Stimulated activated CD4-positive, alpha-beta T cell treated with anti-CD3 and anti-CD28 coated beads, Interleukin-4, amount 100 ng/mL, for 24 hours (primary cell): ENCODE measurements around the gene PARP12.
"Not testable (repeated sequence)": the region's sequence is repeated elsewhere in the genome, so short reads cannot be mapped to it uniquely, and the experiment has no call there.

Experiments used
- DNase-seq: peaks from one replicate; pipeline ENCODE4 v3.0.0-alpha.2; 2020

PARP12 gene

DNA sequence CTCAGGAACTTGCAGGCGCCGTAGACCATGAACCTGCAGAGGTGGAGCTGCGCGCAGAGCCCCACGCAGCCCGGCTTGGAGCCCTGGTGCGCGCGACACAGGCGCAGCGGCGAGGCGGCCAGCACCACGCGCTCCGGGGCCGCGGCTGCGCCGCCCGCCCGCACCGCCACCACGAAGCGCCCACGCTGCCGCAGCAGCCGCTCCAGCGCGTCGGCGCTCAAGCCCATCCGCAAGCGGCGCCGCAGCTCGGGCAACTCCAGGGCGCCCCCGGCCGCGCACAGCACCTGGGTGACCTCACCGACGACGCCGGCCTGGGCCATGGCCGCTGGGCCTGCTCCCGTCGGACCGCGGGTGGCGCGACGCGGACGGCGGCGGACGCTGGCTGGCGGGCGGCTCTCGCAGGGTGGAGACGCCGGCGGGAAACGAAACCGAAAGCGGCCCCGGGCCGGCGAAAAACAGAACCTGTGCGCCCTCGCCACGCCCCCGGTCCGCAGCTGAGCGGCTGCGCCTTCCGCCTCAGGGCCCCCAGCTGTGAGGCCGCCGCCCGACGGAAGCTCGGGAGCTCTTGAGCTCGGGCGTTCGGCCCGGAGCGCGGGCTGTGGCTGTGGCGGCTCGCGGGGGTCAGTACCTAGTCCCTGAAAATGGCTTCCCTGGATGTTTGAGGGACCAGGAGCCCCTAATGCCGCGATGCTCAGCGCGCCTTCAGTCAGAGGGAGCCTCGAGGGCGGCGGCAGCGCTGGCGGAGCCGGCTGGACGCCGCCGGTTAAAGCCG lies at the start of gene PARP12:
Gene PARP12, minus strand, starts transcription at position 424 of the 772 bp plus-strand sequence. Its CDS starts 104 bp downstream, at position 320.
- DNase-seq: peak; percentile 82

- not testable (repeated sequence) for DNase-seq
These were observed 46.0 kb upstream of the PARP12 start for GRCh38 chr7:140108777-140109176.

- DNase-seq: no peak
These were observed 33.7 kb upstream of the PARP12 start for GRCh38 chr7:140096459-140096858.

GRCh38 chr7:140093375-140093774 lies 30.6 kb upstream of the PARP12 start:
- DNase-seq: no peak

DNA sequence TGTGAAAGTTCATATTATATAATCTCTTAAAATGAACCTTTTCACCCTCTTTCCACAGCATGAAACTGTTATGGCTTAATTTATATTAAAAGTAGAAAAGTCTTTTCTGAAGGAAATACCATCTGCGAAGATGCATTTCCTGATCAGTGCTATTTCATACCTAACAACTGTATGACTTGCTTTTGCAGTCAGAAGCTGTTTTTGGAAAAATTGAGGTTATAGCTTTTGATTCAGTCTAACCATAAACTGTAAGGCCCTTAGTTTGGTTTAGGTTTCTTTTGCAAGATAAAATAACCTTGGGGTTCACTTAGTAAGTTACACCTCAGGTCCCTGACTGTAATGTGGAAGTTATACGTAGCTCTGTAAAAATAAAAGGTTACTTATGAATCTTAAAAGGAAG lies 22.7 kb upstream of the PARP12 start:
- DNase-seq: no peak

- DNase-seq: peak; percentile 45
These were observed 22.2 kb upstream of the PARP12 start for GRCh38 chr7:140084972-140085371.

GRCh38 chr7:140084142-140084655 lies 21.4 kb upstream of the PARP12 start:
- no peak for DNase-seq

GRCh38 chr7:140082770-140083169 lies 20.0 kb upstream of the PARP12 start:
- no peak for DNase-seq

- DNase-seq: no peak
These were observed 19.1 kb upstream of the PARP12 start for GRCh38 chr7:140081774-140082425.

DNA sequence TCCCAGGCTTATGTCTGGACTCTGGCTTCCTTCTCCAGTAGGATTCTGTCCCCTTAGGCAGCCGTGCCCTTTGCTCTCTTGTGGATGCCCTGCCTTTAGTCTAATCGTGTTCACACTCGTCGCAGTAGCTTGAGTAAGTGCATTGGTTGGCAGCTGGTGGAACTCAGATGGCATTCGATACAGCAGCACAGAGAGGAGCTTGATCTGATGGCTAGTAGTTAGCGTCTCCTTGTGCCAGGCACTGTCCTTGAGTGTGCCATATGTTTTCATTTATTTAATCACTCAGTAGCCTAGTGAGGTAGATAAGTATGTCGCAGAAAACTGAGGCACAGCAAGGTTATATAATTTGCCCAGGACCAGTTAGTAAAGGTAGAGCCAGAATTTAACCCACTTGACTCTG lies 18.2 kb upstream of the PARP12 start:
- DNase-seq: no peak

DNA sequence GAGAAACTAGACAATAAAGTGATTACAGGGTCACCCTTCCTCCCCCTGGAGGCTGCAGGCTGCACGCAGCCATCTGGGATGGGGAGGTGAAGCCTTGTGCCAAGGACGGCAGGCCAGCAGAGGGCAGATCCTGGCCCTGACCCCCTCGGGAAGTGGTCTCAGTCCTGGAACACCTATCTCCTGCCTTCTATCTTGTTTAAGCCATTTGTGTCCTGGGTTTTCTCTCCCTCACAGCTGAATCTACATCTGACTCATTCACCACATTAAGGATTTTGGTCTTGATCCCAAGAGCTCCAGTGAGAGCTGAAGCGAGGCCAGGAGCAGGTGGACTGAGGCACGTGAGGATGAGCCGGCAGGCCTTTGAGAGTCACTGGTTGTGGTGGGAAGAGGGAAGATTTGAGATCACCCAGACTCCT lies 16.4 kb upstream of the PARP12 start:
- DNase-seq: no peak

DNA sequence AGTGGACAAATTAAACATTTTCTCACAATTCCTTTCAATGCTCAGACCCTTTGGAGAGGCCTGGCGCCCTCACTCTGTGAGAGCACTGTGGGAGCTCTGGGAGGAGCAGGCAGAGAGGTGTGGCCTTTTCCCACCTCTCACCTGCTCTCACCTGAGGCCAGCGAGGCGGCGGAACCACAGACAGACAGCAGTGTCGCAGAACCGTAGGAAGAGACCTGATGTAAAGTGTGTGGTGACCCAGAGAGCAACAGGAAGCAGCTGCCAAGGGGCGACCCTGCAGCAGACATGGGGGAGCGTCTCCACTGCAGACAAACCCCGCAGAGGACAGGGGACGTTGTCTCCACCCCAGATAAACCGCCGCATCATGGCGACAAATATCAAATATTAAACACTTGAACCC lies 15.6 kb upstream of the PARP12 start:
- DNase-seq: no peak

DNA sequence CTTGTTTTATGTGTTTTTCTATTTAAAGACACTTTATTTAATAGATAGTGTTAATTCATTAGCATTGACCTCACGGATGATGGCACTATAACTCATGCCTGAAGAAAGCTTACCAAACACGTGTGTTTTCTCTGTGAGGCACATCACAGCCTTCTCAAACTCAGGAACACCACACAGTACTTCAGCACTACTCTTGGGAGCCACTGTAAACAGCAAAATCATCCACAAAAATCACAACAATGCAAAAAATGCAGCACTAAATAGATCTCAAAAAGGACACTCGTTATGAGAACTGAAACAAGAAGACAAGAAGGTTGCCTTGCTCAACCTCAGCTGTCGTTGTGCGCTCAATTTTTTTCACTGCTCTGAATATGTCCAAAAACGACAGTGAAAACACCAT lies 12.0 kb upstream of the PARP12 start:
- DNase-seq: no peak

DNA sequence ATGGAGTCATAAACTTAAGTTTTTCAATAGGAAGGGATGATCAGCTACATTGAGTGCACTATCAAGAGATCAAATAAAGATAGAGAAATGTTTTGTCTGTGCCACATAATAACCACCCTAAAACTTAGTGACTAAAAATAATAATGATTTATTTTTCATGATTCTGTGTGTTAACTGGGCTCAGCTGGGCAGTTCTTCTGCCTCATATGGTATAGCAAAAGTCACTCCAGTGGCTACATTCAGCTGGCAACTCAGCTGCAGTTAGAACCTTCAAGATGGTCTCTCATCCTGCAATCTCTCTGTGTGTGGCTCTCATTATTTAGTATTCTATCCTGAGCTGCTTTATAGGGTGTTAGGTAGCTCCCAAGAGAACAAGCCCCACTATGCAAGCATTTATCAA lies 7.8 kb upstream of the PARP12 start:
- DNase-seq: no peak

DNA sequence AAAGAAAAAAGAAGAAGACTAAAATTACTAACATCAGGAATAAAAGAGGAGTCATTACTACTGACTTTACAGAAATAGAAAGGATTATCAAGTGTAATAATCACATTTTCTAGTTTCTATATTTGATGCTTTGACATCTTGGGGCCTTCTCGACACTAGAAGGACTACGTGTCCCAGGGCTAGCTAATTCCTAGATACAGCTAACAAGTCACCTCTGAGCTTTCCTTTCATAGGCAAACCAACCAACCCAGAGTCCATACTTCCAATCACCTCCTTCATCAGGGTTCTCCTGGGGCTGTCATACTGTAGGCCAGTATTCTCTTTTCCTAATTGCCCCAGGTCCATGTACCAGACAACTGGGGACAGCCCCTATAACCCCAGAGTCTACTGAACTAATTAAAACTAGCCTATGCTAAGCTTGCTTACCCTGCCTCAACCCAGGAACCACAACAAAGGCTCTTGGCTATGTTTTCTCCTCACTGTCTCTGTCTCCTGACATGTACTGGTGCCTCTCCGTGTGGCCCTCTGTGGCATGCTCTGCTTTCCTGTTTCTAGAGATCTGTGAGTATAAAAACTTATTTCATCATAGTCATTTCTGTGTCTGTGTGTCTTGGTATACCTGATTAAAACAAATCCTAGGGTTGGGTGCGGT lies 6.7 kb upstream of the PARP12 start:
- no peak for DNase-seq

- DNase-seq: no peak
These were observed 5.3 kb upstream of the PARP12 start for GRCh38 chr7:140068033-140068432.

GRCh38 chr7:140067052-140067451 lies 4.3 kb upstream of the PARP12 start:
- DNase-seq: no peak

DNA sequence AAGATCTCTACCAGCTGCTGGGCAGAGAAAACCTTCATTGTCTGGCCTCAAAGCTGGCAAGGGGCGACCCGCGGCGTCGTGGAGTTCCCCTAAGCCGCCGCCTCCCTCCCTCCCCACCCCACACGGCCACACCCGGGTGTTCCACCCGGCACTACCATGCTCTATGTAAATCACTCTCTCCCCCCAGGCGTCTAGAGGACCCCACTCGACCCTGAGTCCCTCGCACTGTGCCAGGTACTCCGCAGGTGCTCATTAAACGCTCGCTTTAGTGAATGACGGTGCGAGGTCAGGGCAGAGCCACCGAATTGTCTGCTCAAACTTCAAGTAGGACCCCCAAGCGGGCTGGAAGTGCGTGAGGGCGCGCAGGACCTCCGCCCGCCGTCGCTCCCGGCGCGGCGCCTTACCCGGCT lies 628 bp downstream of the PARP12 start:
- peak; percentile 46 for DNase-seq

DNA sequence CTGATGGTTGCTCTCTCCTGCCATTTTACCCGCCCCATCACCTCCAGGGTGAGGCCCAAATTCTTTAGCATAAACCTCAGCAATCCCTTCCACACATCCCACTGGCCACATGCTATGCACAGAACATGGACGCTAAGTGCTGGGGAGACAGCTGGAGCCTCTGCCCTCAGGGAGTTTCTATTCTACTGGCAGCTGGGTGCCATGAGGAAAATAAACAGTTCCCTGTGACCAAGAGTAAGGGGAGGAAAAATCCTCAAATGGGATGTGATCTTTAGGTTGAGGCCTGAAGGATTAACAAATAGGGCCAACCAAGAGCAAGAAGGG lies 1.2 kb downstream of the PARP12 start:
- DNase-seq: no peak

- no peak for DNase-seq
These were observed 1.8 kb downstream of the PARP12 start for GRCh38 chr7:140060788-140061606.

GRCh38 chr7:140060243-140060630 lies 2.5 kb downstream of the PARP12 start:
- DNase-seq: no peak

GRCh38 chr7:140059273-140060242 lies 3.2 kb downstream of the PARP12 start:
- DNase-seq: peak; percentile 63
